ENCODE data around the gene HDHD3.

- TF ChIP-seq CTCF (IDR thresholded peaks at IDR 0.05; ENCODE audit: insufficient read depth, low read length) (no peak), POLR2AphosphoS5 (IDR thresholded peaks at IDR 0.05; ENCODE audit: low read depth) (no peak), REST (IDR thresholded peaks at IDR 0.05; ENCODE audit: insufficient replicate concordance, low read depth) (no peak)
Observed at GRCh38 chr9:113409883-113410206, 33.1 kb upstream of the HDHD3 start.
